GM19035 (cell line): ENCODE measurements around the gene ZNF652.
"Not testable (repeated sequence)": the region's sequence is repeated elsewhere in the genome, so short reads cannot be mapped to it uniquely, and the experiment has no call there.

Experiments used
- ATAC-seq: cut with Tn5 transposase; IDR thresholded peaks from one replicate; pipeline ENCODE4 v1.9.1; 2021; ENCODE audit not compliant: unreplicated experiment

Gene ZNF652

GRCh38 chr17:49275981-49276380 is 86.1 kb downstream of the ZNF652 start:
- ATAC-seq = not testable (repeated sequence)

DNA sequence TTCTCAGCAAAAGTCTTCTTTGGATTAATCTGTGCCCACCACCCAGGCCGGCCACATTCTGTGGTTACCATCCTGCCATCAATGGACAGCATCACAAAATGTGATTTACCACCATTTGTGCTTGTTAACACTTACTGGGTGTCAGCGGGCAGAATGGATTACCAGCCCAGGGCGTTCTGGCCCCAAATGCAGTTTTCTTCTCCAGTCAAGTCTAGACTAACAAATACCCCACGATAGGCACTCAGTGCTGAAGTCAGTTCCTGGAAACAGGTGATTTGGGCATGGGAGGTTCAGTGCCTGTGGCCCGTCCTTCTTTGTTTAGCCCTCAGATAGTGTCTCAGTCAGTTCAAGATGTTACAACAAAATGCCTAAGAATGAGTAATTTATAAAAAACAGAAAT is 92.7 kb downstream of the ZNF652 start:
- ATAC-seq = no peak

- no peak for ATAC-seq
These were observed 94.1 kb downstream of the ZNF652 start for GRCh38 chr17:49267912-49268311.

DNA sequence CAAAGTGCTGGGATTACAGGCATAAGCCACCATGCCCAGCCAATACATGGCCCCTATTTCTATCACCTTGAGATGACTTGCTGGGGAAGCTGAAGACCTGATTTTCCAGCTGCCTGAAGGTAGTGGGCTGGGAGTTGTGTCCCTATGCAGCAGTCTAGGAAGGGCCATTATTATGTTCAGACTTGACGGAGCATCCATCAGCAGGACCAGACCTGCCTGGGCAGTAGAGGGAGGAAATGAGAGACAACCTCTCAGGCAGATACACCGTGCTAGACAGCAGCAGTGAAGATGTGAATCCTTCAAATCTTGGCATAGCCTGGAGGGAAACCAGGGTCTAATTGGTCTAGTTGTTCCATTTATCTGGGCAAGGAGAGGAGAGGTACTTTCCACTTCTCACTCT is 95.8 kb downstream of the ZNF652 start:
- no peak for ATAC-seq

DNA sequence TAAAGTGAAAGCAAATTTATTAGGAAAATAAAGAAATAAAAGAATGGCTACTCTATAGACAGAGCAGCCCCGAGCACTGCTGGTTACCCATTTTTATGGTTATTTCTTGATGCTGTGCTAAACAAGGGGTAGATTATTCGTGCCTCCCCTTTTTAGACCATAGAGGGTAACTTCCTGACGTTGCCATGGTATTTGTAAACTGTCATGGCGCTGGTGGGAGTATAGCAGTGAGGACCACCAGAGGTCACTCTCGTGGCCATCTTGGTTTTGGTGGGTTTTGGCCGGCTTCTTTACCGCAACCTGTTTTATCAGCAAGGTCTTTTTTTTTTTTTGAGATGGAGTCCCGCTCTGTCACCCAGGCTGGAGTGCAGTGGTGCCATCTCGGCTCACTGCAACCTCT is 100.5 kb downstream of the ZNF652 start:
- not testable (repeated sequence) for ATAC-seq

GRCh38 chr17:49260817-49261291 is 101.2 kb downstream of the ZNF652 start:
- no peak for ATAC-seq

- ATAC-seq = no peak
These were observed 101.8 kb downstream of the ZNF652 start for GRCh38 chr17:49260011-49260816.

GRCh38 chr17:49259663-49260010 is 102.4 kb downstream of the ZNF652 start:
- ATAC-seq = no peak

GRCh38 chr17:49258394-49258793 is 103.7 kb downstream of the ZNF652 start:
- ATAC-seq = no peak

- ATAC-seq = no peak
These were observed 106.9 kb downstream of the ZNF652 start for GRCh38 chr17:49255125-49255524.

GRCh38 chr17:49254066-49254465 is 108.0 kb downstream of the ZNF652 start:
- ATAC-seq = no peak

DNA sequence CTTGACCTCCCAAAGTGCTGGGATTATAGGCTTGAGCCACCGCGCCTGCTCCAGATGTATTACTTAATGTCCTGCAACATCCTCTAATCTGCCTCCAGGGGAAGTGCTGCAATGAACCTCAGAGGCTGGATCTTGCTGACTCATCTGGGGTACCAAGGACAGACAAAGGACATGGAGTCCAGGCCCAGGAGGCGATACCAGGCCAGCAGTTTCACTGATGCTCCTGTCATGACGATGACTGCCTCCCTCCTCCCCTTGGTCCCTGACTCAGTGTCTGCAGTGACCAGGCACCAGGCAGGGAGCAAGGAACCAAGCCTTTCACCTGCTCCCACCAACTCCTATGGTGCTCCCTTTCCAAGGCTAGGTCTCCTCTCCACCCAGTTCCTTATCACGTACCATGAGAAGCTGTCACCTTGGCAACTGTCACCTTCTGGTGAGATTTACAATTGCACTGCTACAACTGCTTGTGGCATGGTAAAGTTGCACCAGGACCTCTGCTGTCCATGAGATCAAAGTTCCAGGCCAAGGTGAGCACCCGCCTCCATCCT is 109.8 kb downstream of the ZNF652 start:
- ATAC-seq = no peak

DNA sequence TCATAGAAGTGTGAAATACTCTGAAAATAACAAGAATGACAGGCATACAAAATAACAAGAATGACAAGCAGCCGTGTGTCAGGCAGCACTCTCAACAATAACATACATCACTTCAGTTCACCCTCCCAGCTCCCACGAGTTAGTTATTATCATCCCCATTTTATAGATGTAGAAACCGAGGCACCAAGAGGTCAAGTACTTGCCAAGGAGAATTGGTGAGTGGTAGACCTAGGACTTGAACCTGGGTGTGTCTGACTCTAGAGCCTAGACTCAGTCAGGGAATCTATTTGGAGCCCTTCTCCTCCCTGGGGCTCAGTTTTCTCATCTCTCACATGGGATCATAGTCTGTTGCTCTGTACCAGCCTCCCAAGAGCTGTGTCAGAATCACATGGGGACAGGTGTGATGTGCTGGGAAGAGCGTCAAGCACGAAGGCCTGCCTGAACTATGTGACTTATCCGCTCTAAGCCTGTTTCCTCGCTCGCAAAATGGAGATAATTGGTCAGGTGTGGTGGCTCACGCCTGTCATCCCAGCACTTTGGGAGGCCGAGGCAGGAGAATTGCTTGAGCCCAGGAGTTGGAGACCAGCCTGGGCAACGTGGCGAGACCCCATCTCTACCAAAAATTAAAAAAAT is 112.0 kb downstream of the ZNF652 start:
- no peak for ATAC-seq

DNA sequence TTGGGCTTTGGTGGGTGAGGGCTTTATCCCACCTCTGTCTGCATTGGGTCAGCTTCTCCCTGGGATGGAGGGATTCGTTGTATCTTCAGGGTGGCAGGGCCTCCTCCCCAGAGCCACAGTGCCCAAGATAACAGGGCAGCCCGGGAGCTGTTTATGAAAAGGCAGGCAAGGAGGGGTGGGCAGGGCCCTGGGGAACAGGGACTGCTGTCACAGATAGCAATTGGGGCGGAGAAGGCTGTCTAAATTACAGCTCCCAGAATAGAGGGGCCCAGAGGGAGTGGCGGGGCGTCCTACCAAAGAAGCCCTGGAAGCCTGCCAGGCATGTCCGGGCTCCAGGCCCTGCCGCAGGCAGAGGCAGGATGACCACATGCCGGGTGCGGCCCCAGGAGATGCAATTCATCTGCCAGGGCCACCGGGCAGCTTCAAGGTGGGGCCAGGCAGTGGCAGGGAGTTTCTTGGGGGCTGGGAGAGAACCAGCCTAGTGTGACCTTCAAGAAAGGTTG is 112.7 kb downstream of the ZNF652 start:
- ATAC-seq = no peak

GRCh38 chr17:49247944-49248343 is 114.1 kb downstream of the ZNF652 start:
- ATAC-seq = no peak

DNA sequence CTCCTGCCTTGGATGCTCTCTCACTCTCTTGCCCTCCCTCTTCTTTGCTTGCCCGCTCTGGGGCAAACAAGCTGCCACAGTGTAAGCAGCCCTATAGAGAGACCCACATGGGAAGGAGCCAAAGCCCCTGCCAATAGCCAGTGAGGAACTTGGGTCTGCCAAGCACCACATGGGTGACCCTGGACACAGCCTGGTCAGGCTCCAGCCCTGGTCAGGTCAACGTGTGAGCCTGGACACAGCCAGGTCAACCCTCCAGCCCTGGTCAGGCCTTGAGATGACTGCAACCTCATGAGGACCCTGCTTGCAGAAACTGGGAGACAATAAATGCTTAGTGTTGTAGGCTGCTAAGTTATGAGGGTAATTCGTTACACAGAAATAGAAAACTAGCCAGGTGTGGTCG is 117.2 kb downstream of the ZNF652 start:
- no peak for ATAC-seq
